HCT116 (cell line): ENCODE measurements around the gene ZNF223. TPM values are rescaled to one million over a fixed set of nuclear protein-coding genes. Genes with fewer than 3 reads are reported as not detected.

Experiments
- ATAC-seq: fragments of 200-7000 bp; cut with Tn5 transposase; 2 replicates; pipeline ENCODE4 v1.9.1; 2020; ENCODE audit warnings: mild to moderate bottlenecking, moderate library complexity
- BruUV-seq: library from RNA; stranded (reverse); fragments of 400-500 nt; replicated peaks from 2 replicates; lab custom pipeline; 2021; lab: Mats Ljungman, UMichigan
- CTCF ChIA-PET: fragments of 300-600 bp; sonication (Branson Sonifier 250); formaldehyde crosslinking; loops from one replicate; lab custom pipeline; 2021; ENCODE audit warnings: antibody characterized with exemption; lab: Charles Lee
- POLR2A ChIA-PET: fragments of 300-600, 350-600 bp; sonication (Branson Sonifier 250); formaldehyde crosslinking; loops from one replicate; lab custom pipeline; 2021; ENCODE audit warnings: antibody characterized with exemption; lab: Charles Lee
- RAD21 ChIA-PET, 2 experiments: fragments of 300-600 bp; sonication (Branson Sonifier 250); formaldehyde crosslinking; loops; one replicate each; lab custom pipeline; 2023; ENCODE audit warnings: low total read pairs in 2 of 2; ENCODE audit not compliant: uncharacterized antibody in 2 of 2, unreplicated experiment in 2 of 2, low non-redundant PET in 1 of 2; lab: Charles Lee
- DNase-seq: peaks from one replicate; pipeline ENCODE4 v3.0.0-alpha.2; 2010; ENCODE audit warnings: low read depth, low spot score
- H2AFZ ChIP-seq: fragments of 200-600 bp; shearing (Covaris generic), sonication (generic); 2 replicates; pipeline ENCODE4 v1.6.1; 2017; ENCODE audit warnings: low read depth, mixed run types, mixed read lengths, antibody characterized with exemption, low read length; ENCODE audit not compliant: poor library complexity, severe bottlenecking
- H3K27ac ChIP-seq: 2 replicates; pipeline ENCODE4 v1.5.1; 2012; ENCODE audit warnings: low read depth, low read length
- H3K27me3 ChIP-seq: fragments of 200-600 bp; sonication (generic); 2 replicates; pipeline ENCODE4 v1.6.1; 2016; ENCODE audit warnings: mixed run types, low read length, mixed read lengths; ENCODE audit not compliant: insufficient read depth
- H3K36me3 ChIP-seq, 2 experiments: fragments of 200-500 bp in 1 of 2; fragments of 200-600 bp in 1 of 2; sonication (Bioruptor generic) in 1 of 2; sonication (generic) in 1 of 2; 2 replicates each; pipeline versions ENCODE4 v1.5.1 to v1.6.1; 2014 to 2016; ENCODE audit warnings: low read length in 2 of 2, inconsistent platforms in 1 of 2, mixed read lengths in 1 of 2, mixed run types in 1 of 2; ENCODE audit not compliant: insufficient read depth in 2 of 2, control insufficient read depth in 1 of 2
- H3K4me1 ChIP-seq, 2 experiments: fragments of 200-600 bp in 1 of 2; sonication (generic) in 1 of 2; 2 replicates each; pipeline versions ENCODE4 v1.5.1 to v1.6.1; 2012 to 2017; ENCODE audit warnings: low read length in 2 of 2, inconsistent platforms in 1 of 2, mild to moderate bottlenecking in 1 of 2, mixed read lengths in 1 of 2, mixed run types in 1 of 2, moderate library complexity in 1 of 2; ENCODE audit not compliant: insufficient read depth in 2 of 2, control insufficient read depth in 1 of 2
- H3K4me2 ChIP-seq: fragments of 200-600 bp; sonication (generic); 2 replicates; pipeline ENCODE4 v1.6.1; 2017; ENCODE audit warnings: mixed run types, low read length, mixed read lengths
- H3K4me3 ChIP-seq, 2 experiments: fragments of 200-600 bp in 1 of 2; sonication (generic) in 1 of 2; replicated peaks in 1 of 2; 2 replicates each; pipeline ENCODE4 v1.5.1; 2011 to 2016; ENCODE audit warnings: low read length in 2 of 2, control low read depth in 1 of 2, low read depth in 1 of 2, mild to moderate bottlenecking in 1 of 2, mixed read lengths in 1 of 2, mixed run types in 1 of 2
- H3K79me2 ChIP-seq: fragments of 200-600 bp; sonication (generic); 2 replicates; pipeline ENCODE4 v1.6.1; 2017; ENCODE audit warnings: mild to moderate bottlenecking, mixed run types, low read length, moderate library complexity, mixed read lengths; ENCODE audit not compliant: insufficient read depth
- H3K9ac ChIP-seq: fragments of 200-600 bp; sonication (generic); 2 replicates; pipeline ENCODE4 v1.6.1; 2016; ENCODE audit warnings: low read length, mixed read lengths
- H3K9me2 ChIP-seq: fragments of 200-600 bp; sonication (generic), shearing (Covaris generic); 2 replicates; pipeline ENCODE4 v1.6.1; 2017; ENCODE audit warnings: mixed run types, mild to moderate bottlenecking, moderate library complexity; ENCODE audit not compliant: insufficient read depth
- H3K9me3 ChIP-seq, 2 experiments: fragments of 200-500 bp in 1 of 2; fragments of 200-600 bp in 1 of 2; sonication (Bioruptor generic) in 1 of 2; sonication (generic) in 1 of 2; 2 replicates each; pipeline ENCODE4 v1.6.1; 2014 to 2017; ENCODE audit warnings: low read length in 2 of 2, mixed read lengths in 2 of 2, inconsistent platforms in 1 of 2, low read depth in 1 of 2, mild to moderate bottlenecking in 1 of 2, mixed run types in 1 of 2, moderate library complexity in 1 of 2; ENCODE audit not compliant: control insufficient read depth in 1 of 2, insufficient read depth in 1 of 2
- H4K20me1 ChIP-seq: fragments of 200-600 bp; sonication (generic), shearing (Covaris generic); 2 replicates; pipeline ENCODE4 v1.6.1; 2017; ENCODE audit warnings: mixed run types, mild to moderate bottlenecking, moderate library complexity; ENCODE audit not compliant: insufficient read depth
- ATF3 ChIP-seq: IDR thresholded peaks from 2 replicates; pipeline ENCODE4 v1.6.1; 2012
- EGR1 ChIP-seq: IDR thresholded peaks from 2 replicates; pipeline ENCODE4 v1.6.1; 2012; ENCODE audit warnings: low read depth
- ELF1 ChIP-seq: IDR thresholded peaks from 2 replicates; pipeline ENCODE4 v1.6.1; 2012; ENCODE audit warnings: low read depth, borderline replicate concordance
- EZH2phosphoT487 ChIP-seq: fragments of 200-600 bp; IDR thresholded peaks from 2 replicates; pipeline ENCODE4 v1.6.1; 2018; ENCODE audit warnings: antibody characterized with exemption, borderline replicate concordance
- FOSL1 ChIP-seq: IDR thresholded peaks from 2 replicates; pipeline ENCODE4 v1.6.1; 2012; ENCODE audit warnings: low read depth
- MAX ChIP-seq: IDR thresholded peaks from 2 replicates; pipeline ENCODE4 v1.6.1; 2012
- RAD21 ChIP-seq: IDR thresholded peaks from 2 replicates; pipeline ENCODE4 v1.6.1; 2012; ENCODE audit warnings: low read depth, mild to moderate bottlenecking
- SIN3A ChIP-seq: IDR thresholded peaks from 2 replicates; pipeline ENCODE4 v1.6.1; 2012; ENCODE audit warnings: low read depth
- YY1 ChIP-seq: IDR thresholded peaks from 2 replicates; pipeline ENCODE4 v1.6.1; 2011; ENCODE audit warnings: low read length, low read depth, moderate library complexity, mild to moderate bottlenecking; ENCODE audit not compliant: insufficient replicate concordance; ENCODE audit errors: extremely low read depth
- ZBTB33 ChIP-seq: IDR thresholded peaks from 2 replicates; pipeline ENCODE4 v1.6.1; 2011; ENCODE audit warnings: mild to moderate bottlenecking, low read length, moderate library complexity; ENCODE audit not compliant: insufficient replicate concordance; ENCODE audit errors: extremely low read depth
- intact Hi-C: fragments of 100-400 bp; cut with micrococcal nuclease; formaldehyde crosslinking; loops from 2 replicates; pipeline ENCODE4 v1.10.0; 2022
- total RNA-seq: library from RNA; stranded (reverse); gene quantifications from one replicate; pipeline ENCODE4 v1.2.1, GENCODE V29; 2021; ENCODE audit not compliant: unreplicated experiment

ZNF223 gene
- total RNA-seq, 1 experiment from 2014 or later = 0.27 TPM

- Histone ChIP-seq H3K9me3 (no peaks in the 10 kb centered on the region), H3K4me1 (no peaks in the 10 kb centered on the region), H3K4me3 (no peak overlapping the region), H3K9me2 (no peaks in the 10 kb centered on the region), H3K79me2 (no peaks in the 10 kb centered on the region), H3K36me3 (no peaks in the 10 kb centered on the region), H3K27me3 (no peaks in the 10 kb centered on the region), H4K20me1 (no peaks in the 10 kb centered on the region), H2AFZ (no peak overlapping the region), H3K27ac (no peak overlapping the region), H3K4me2 (no peak overlapping the region), H3K9ac (no peak overlapping the region)
- ATAC-seq (no peak), DNase-seq (no peak)
- intact Hi-C loops = no loop called here
- no peak for TF ChIP-seq RAD21
- TF ChIP-seq EZH2phosphoT487 = no peak
- no peak for TF ChIP-seq SIN3A
- ChIA-PET POLR2A (no interaction called here), RAD21 (no interaction called here), CTCF (no interaction called here)
- no TSS peak for BruUV-seq
Measured at GRCh38 chr19:44042147-44042546, 9.7 kb upstream of the ZNF223 start.

GRCh38 chr19:44050740-44051649, 841 bp upstream of the ZNF223 start:
- no peaks in the 10 kb centered on the region for H3K27me3 ChIP-seq
- H3K9me2 ChIP-seq = no peaks in the 10 kb centered on the region
- H3K4me1 ChIP-seq = no peaks in the 10 kb centered on the region
- DNase-seq (no peak), ATAC-seq (no peak)
- H3K4me3 ChIP-seq = no peak overlapping the region
- CTCF ChIA-PET = no interaction called here
- no peak overlapping the region for H3K27ac ChIP-seq
- H3K9ac ChIP-seq = no peak overlapping the region
- RAD21 ChIA-PET = no interaction called here
- H3K4me2 ChIP-seq = no peak overlapping the region
- intact Hi-C loops = no loop called here
- H4K20me1 ChIP-seq = no peaks in the 10 kb centered on the region
- no peaks in the 10 kb centered on the region; a peak in 2 of 4 replicates for H3K9me3 ChIP-seq
- H2AFZ ChIP-seq = no peak overlapping the region
- BruUV-seq = no TSS peak
- H3K79me2 ChIP-seq = no peaks in the 10 kb centered on the region
- TF ChIP-seq MAX = no peak
- TF ChIP-seq SIN3A = no peak
- TF ChIP-seq EGR1 = no peak
- TF ChIP-seq ELF1 = no peak
- TF ChIP-seq FOSL1 = no peak
- no peak for TF ChIP-seq ZBTB33
- no peak for TF ChIP-seq RAD21
- no peak for TF ChIP-seq YY1
- TF ChIP-seq ATF3 = no peak
- POLR2A ChIA-PET = no interaction called here
- no peaks in the 10 kb centered on the region for H3K36me3 ChIP-seq
